ENCODE data around the gene GABRA4.

- TF ChIP-seq CTCF (IDR thresholded peaks at IDR 0.05 in 8 of 11, conservative IDR thresholded peaks at IDR 0.05 in 3 of 11), result no peak
- TF ChIP-seq POLR2A (IDR thresholded peaks at IDR 0.05), result no peak
These were observed 19.3 kb upstream of the GABRA4 start for GRCh38 chr4:47012676-47013075.
